HG03064 (cell line): ENCODE data around the gene POU2AF1.

Source experiments
- ATAC-seq: cut with Tn5 transposase; IDR thresholded peaks from one replicate; pipeline ENCODE4 v1.9.1; 2021; ENCODE audit warnings: low read depth; ENCODE audit not compliant: unreplicated experiment

The POU2AF1 gene

GRCh38 chr11:111388842-111389241 lies 9.8 kb upstream of the POU2AF1 start:
- no peak for ATAC-seq

- ATAC-seq, result no peak
Measured at GRCh38 chr11:111388420-111388819, 9.3 kb upstream of the POU2AF1 start.

DNA sequence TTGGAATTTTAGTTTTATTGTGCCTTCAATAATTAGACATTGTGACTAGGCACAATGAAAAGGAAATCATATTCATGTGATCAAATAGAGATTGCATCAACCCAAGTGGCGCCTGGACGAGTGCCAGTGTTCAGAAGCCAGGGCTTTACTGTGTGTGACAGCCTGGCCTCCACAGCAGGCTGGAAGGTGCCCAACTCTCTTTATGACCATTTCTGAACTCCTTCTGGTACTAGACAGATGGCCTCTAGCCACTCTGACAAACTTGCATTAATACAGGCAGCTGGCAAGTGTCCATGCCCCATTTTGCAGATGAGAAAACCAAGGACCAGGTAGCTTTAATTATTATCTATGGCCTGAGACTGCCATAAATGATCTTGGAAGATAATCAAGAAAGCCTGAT lies 8.3 kb upstream of the POU2AF1 start:
- no peak for ATAC-seq

GRCh38 chr11:111386611-111387150 lies 7.6 kb upstream of the POU2AF1 start:
- ATAC-seq, result no peak

DNA sequence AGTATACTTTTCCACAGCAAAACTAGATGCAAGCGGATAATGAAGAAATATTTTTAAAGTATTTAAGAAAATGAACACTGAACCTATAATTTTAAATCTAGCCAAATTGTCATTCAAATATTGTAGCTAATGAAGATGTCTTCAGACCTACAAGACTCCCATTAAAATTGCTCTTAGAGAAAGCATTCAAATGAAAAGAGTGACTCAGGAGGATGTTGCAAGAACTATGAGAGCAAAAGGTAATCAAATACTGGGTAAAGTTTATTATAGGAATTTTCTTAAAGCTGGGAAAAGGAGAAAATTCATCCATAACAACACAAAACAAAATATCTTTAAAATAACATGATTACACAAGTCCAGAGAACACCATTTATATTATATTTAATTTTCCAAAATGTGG lies 5.4 kb upstream of the POU2AF1 start:
- ATAC-seq, result no peak

- ATAC-seq, result no peak
Measured at GRCh38 chr11:111382451-111382850, 3.4 kb upstream of the POU2AF1 start.

DNA sequence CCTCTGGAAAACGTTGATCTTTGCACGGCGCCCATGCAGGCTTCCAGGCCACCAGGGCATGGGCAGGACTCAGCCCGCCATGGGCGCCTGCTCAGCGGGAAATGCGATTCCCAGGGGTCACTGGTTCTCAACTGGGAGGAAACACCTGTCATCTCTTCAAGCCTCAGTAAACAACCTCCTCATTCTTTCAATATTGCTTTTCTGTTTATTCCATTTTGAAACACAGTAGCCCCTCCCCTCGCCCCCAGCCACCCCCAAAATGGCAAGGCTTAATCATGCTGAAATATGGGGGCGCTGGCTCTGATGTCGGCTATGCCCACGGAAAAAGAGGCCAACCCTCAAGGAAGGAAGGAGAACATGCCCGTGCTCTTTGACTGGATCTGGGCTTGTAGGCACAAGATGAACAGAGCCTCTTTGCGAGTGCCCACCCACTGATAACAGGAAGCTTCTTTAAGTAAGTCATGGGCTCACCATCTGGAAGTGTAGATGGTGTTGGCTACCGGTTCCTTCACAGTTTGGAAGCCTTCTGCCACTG lies 594 bp upstream of the POU2AF1 start:
- peak; percentile 48 for ATAC-seq

GRCh38 chr11:111378185-111378860 lies 752 bp downstream of the POU2AF1 start:
- ATAC-seq, result peak; percentile 5

DNA sequence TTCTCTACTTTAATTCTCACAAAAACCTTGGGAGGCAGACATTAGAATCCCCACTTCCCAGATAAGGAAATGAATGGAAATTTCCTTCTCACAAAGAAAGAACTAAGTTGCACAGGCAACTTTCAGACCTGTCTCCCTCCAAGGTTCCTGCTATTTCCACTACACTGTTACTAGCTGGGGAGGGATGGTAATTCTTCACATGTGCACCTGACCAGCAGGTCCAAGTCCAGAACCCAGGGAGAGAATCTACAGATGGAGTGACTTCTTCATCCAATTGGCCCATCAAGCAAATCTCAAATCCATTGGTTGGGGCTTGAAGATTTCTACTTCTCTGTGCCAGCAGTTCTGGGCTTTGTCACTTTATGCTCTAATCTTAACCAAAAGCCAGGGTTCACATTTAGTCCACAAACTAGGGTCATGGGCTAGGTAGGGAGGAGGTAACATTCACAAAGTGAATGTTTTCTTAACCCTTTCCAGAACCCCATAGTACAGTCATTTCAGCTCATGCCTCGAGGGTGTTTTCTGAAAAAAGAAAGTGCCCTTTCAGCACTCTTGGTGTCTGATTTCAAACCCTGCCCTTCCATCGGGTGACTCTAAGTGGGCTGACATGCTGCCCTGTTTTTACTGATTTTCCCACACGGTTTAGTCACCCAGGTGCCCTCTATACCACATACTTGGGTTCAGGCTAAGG lies 2.7 kb downstream of the POU2AF1 start:
- no peak for ATAC-seq

- no peak for ATAC-seq
Measured at GRCh38 chr11:111373590-111373989, 5.5 kb downstream of the POU2AF1 start.

DNA sequence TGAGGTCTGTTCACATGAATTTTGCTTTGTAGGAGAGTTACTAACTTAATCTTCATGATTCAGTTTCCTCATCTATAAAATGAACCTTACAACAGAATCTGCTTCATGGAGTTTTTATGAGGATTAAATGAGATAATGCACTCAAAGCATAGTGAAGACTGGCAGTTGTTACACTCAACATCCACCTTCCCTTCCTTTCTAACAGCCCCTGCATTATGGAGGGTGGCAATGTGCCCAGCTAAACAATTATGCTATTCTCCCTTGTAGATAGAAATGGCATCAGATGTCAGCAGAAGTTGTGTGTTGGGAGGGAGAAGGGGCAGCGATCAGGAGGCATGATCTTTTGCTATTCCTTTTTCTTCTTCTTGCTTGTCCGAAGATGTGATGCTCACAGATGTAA lies 6.5 kb downstream of the POU2AF1 start:
- ATAC-seq, result no peak

- ATAC-seq, result peak; percentile 30
Measured at GRCh38 chr11:111370902-111371578, 8.0 kb downstream of the POU2AF1 start.

GRCh38 chr11:111370270-111370901 lies 8.7 kb downstream of the POU2AF1 start:
- ATAC-seq, result no peak

GRCh38 chr11:111368285-111368560 lies 10.9 kb downstream of the POU2AF1 start:
- ATAC-seq, result no peak

GRCh38 chr11:111367411-111368284 lies 11.4 kb downstream of the POU2AF1 start:
- ATAC-seq, result peak; percentile 49

DNA sequence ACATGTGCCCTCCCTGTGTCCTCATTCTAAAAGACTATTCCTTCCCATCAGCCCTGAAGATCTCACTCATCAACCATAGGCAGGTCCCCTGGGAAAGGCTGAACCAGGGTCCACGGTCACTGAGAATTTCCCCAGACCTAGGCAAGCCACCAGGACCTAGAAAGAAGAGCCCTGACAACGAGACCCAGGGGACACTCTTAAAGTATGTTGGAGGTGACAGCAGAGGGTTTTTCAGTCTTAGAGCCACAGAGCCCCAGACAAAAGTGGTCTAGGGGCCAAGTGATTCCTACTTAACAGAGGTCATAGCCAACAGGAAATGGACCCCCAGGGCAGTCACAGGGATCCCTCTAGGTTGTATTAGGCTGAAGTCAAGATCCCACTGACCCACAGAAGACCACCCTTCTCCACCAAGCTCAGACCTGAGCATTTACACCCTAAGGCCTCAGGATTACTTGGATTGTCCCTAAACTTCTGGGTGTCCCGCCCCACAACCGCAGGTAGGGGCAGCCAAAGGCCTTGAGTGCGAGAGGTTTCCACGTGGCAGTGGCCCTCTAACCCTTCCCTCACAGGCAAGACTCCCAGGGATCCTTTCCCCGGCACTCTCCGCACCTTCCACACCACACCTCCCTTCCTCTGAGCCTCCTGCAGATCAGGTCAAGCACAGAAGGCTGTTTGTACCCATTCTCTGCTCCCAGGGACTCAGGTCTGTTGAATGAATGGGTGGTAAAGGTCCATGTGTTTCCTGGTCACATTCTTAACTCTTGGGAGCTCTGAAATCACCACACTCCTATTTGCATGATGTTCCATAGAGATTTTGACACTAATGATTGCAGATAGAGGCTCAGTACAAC lies 12.3 kb downstream of the POU2AF1 start:
- no peak for ATAC-seq

- ATAC-seq, result no peak
Measured at GRCh38 chr11:111365722-111366559, 13.1 kb downstream of the POU2AF1 start.

- no peak for ATAC-seq
Measured at GRCh38 chr11:111364503-111364902, 14.6 kb downstream of the POU2AF1 start.
